Activated CD8-positive, alpha-beta memory T cell treated with anti-CD3 and anti-CD28 coated beads for 1 hour (primary cell): ENCODE results near the gene SPTBN2.

Experiments
- DNase-seq, 2 donors: peaks; one replicate each; pipeline ENCODE4 v3.0.0-alpha.2; 2020; ENCODE audit warnings: low read depth in 1 of 2; ENCODE audit errors: extremely low read depth in 1 of 2

SPTBN2 gene

DNA sequence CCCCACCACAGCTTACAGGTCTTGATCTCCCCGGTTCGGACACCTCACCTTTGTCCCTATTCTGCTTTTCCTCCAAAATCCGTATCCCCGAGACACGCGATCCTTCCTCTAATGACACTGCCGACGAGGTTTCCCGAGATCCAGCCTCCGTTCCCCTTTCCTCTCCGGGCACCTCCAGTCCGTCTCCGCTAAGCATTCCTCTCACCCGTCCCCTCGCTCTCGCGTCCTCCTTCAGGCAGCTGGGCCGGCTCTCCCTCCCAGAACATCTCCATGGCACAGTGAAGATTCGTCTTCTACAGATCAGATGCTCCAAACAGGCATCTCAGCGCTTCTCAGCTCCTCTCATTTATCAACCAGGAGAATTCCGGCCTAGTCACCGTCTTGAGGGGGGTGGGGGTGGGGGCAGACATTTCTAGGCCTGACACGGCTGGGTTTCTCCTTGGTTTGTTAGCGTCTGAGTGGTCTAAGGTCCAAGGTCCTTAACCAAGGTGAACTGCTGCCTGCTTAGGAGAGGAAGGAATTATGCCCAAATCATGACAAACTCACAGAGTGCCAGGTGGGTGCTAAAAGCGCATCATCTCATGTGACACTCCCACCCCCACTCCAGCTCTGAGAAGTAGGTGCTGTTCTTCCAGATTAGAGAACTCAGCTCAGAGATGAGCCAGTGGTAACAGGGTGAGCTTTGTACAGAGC lies at the start of gene SPTBN2:
Gene SPTBN2 (minus strand): TSS at position 524 of the 693 bp plus-strand sequence. CDS start 7,976 bp downstream, outside the sequence.
- DNase-seq: no peak

DNA sequence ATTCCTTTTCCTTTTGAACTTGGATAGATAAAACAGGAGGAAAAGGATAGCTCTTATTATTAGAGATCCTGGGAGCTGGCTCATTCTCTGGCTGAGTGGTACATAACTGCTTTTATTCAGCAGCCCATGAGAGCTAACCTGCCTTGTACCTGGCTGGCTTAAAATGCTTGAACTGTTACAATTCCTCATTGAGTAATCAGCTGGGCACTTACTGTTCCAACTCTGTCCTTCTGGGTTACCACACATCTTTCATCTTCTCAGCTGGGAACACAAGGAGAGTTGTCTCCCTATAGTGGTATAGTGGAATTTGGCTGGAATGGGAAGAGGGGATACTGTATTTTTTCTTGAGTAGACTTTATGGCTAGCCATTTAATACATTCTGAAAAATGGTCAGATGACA lies 39.8 kb upstream of the SPTBN2 start:
- no peak for DNase-seq

DNA sequence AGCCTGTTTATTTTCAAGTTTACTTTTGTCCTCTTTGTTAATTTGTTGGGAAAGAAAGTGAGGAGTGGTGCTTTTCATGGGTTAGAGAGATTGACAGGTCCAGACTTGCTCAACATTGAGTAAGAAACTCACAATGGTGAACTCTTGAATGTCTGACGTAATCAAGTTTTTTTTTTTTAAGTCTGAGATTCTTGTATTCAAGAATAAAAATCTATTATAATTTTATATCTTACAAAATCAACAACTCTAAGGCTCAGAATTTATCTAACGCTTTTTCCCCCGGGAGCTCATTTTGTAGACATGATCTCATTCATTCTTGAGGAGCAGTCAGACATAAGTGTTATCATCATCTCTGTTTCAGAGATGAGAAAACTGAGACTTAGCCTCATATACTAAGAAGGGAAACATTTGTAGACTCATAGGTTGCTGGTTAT lies 39.1 kb upstream of the SPTBN2 start:
- DNase-seq: no peak

DNA sequence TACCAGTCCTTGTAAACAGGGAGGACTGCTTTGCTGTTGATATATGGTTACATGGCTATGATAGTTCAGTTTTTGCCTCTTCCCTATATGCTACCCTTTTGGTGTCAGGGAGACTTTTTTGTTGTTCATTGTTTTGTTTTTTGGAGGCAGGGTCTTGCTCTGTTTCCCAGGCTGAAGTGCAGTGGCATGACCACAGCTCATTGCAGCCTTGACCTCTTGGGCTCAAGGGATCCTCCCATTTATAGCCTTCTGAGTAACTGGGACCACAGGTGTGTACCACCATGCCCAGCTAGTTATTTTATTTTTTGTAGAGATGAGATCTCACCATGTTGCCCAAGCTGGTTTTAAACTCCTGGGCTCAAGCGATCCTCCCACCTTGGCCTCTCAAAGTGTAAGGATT lies 38.6 kb upstream of the SPTBN2 start:
- no peak for DNase-seq

DNA sequence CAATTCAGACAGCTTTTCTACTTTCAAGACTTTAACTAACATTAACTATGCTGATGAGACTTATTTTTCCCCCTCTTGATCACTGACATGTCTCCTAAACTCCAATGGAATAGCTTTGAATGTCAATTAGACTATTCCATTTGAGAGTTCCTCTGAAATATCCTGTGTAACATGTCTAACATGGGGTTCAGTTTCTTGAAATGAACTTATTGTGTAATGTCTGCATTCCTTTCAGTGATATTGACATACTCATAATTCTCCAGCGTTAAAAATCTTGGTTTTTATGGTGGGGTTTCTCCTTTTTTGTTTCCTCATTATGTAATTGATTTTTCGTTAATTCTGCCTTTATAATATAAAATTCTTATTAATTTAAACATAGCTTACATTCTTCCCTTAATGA lies 37.7 kb upstream of the SPTBN2 start:
- DNase-seq: no peak

DNA sequence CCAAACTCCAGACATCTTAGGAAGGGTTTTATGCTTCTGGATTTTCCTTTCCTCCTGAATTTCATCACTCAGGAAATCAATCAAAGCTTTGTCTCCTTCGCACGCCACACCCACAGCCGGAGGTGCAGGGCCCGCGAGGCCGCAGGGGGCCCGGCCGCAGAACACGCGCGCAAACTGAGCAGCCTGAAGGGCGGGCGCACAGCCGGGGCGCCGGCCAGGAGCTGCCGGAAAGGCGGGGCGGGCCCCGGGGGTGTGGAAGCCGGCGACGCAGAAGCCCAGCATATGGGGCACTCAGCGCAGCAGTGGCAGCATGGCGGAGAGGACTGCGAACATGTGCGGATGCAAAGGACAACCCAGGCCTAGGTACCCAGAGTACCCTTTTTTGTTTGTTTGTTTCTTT lies 33.1 kb upstream of the SPTBN2 start:
- DNase-seq: no peak

DNA sequence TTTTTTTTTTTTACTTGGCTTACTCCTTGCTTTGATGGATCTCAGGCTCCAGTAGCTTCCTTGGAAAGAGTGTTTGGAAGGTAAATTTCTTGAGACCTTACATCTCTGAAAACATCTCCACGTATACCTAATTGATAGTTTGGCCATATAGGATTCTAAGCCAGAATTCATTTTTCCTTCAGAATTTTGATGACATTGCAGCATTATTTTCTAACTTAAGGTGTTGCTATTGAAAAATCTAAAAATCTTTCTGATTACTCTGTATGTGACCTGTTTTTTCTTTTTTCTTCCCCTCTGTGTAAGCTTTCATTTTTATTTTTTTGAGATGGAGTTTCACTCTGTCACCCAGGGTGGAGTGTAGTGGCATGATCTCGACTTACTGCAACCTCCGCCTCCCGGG lies 23.1 kb upstream of the SPTBN2 start:
- DNase-seq: no peak

DNA sequence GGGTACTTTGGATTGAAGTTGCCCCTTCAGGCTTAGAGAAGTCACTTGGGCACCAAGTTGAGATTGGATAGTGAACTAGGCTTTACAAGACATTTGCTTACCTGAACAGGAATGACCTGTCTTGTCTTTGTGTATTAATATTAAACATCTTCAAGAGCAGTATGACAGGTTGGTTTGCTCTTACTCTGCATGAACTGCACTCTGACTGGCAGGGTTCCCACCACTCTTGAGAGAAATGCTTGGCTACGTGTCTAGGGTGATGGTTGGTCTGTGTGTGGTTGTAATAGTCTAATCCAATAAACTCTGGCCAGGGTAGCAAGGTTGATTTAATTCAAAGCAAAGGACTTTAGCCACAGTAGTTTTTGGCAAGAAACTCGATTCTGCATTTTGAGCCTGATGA lies 20.1 kb upstream of the SPTBN2 start:
- DNase-seq: no peak

DNA sequence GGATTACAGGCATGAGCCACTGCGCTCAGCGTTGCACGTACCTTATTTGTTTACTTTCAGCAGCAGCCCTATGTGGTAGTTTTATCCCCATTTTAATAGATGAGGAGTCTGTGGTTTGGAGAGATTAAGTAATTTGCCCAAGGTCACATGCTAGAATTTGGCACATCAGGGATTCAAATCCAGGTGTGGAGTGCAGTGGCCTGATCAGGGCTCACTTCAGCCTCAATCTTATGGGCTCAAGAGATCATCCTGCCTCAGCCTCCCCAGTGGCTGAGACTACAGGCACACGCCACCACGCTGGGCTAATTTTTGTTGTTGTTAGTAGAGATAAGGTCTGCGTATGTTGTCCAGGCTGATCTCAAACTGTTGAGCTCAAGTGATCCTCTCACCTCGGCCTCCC lies 18.5 kb upstream of the SPTBN2 start:
- no peak for DNase-seq

DNA sequence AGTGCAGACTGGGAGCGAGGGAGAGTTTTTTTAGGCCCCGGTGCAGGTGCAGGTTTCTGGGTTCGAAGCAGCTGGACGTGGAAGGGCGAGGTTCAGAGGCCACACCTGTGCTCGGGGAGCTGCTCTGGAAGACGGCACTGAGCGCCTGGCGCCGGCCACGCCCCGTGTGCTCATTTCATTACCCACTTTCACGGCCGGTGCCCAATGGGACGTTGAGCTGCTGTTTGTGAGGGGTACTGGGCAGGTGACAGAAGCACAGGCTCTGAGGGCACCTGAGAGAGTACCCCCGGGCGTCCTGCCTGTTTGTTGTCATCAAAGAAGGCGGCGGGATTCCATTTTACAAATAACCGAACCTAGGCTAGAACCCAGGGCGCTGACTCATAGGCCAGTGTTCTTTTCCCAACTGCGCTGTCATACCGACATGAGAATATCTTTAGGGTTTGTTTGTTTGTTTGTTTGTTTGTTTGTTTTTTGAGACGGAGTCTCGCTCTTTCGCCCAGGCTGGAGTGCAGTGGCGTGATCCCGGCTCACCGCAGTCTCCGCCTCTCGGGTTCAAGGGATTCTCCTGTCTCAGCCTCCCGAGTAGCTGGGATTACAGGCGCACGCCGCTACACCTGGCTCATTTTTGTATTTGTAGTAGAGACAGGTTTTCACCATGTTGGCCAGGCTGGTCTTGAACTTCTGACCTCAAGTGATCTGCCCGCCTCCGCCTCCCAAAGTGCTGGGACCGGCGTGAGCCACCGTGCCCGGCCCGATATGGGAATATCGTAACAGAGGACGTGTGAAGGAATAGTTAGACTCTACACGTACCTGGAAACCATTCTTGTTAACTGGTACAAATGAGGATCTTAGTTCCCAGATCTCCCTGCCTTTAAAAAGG lies 16.6 kb upstream of the SPTBN2 start:
- DNase-seq: peak in 1 of 2 donors; percentile 21

DNA sequence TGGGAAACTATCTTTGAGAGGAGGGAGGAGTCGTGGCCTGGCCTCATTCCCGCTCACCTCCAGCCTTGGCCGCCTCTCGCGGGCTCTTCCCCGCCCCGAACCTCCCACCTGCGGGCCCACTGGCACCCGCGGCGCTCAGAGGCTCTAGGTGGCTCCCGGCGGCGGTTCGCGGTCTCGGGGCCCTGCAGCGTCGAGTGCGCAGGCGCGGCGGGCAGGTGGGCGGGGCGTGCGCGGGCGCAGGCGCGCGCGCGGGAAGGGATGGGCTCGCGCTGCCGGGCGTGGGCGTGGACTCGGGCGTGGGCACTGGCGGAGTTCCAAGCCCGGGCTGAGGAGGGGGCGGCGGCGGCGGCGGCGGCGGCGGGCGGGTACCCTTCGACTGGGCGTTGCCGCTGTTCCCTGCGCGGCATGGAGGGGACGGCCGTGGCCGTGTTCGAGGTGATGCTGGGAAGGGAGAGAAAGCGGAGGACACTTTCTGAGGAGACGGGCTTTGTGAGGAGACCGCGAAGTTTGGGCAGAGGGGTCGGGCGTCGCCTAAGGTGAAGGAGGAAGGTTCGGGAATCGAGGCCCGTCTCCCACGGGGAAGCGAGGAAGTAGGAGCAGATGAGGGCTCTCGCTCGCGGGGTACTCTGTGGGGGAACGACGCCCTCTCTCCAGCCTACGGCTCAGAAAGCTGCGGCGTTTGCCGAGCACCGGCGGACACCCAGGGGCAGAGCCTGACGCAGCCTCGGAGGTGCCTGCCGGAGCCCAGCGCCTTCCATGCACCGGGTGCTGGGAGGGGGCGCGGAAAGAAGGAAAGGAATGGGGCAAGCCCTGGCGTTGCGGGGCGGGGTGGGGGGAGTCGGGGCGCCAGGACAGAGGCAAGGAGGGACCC lies 15.7 kb upstream of the SPTBN2 start:
- DNase-seq: peak; percentile 55 to 87

DNA sequence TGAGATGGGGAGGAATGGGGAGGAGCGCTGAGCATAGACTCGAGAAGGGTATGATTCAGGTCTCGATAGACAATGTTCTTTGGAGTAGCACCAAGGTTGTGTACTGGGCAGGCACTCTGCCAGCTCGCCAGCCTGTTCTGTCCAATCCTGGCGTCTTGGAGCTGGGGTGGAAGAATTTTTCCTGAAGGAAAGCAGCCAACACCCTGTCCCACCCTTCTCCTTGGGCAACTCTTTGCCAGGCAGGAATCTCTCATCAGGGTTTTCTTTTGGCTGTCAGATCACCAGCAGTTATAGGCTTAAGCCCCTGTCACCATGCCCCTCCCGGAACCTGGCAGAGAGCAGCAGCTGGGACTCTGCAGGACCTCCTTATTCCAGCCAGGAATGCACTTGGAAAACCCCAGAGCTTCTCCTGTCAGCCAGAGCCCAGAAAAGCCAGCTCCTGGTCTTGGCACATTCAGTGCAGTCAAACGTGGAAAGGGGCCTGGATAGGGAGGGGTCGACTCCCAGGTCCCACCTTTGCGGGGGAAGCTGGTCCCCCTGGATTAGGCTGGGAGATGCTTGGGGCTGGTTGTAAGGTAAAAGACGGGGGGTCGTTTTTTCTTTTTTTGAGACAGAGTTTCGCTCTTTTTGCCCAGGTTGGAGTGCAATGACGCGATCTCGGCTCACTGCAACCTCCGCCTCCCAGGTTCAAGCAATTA lies 14.4 kb upstream of the SPTBN2 start:
- no peak for DNase-seq

DNA sequence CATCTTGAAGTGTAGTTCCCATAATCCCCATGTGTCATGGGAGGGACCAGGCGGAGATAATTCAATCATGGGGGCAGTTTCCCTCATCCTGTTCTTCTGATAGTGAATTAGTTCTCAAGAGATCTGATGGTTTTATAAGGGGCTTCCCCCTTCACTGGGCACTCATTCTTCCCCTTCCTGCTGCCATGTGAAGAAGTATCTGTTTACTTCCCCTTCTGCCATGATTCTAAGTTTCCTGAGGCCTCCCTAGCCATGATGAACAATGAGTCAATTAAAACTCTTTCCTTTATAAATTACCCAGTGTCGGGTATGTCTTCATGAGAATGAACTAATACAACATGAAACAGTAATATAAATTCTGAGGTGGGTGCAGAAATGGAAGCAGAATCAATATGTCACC lies 12.1 kb upstream of the SPTBN2 start:
- DNase-seq: no peak

DNA sequence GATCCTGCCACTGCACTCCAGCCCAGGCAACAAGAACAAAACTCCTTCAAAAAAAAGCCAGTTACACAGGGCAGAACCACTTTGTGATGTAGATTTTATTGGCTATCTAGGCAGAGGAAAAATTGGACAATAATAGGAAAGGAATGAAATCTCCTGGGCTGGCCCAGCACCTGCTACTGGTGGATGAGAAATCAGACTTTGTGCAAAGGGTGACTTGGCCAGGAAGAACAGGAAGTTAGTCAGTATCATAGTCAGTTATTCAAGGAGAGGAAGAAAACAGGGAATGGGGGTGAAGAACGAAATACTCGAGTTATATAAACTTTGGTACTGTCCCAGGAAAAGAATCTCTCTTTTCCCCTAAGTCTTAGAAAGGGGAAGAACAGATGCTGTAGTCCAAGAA lies 11.0 kb upstream of the SPTBN2 start:
- no peak for DNase-seq

DNA sequence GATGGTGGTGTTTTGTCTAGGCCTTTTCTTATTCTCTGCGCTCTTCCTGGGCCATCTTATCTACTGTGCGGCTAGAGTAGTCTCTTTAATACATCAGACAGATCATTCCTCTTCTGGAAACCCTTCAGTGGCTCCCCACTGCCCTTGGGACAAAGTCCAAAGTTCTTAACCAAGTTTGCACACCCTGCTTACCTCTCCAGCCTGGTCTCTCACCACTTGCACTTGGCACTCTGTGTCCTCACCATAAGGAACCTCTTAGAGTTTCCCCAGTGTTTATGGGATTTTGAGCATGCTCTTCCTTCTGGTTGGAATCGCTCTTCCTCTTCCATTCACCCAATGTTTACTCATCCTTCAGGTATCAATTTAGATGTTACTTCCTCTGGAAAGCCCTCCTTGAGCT lies 5.2 kb upstream of the SPTBN2 start:
- DNase-seq: no peak

DNA sequence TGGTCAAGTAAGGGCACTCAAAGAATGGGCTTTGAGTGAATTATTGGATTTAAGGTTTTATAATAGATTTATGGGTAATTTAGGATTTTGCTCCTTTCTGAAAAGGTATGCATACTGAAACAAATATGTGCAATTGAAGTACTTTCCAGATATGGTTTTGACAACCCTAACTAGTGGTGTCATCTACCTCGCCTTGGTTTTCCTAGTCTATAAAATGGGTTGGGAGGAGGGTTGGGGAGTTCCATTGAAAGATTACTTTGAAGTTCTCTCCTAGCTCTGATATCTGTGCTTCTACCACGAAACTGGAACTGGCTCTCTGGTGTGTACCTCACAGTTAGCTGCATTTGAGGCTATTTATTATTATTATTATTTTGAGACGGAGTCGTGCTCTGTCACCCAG lies 431 bp upstream of the SPTBN2 start:
- no peak for DNase-seq

DNA sequence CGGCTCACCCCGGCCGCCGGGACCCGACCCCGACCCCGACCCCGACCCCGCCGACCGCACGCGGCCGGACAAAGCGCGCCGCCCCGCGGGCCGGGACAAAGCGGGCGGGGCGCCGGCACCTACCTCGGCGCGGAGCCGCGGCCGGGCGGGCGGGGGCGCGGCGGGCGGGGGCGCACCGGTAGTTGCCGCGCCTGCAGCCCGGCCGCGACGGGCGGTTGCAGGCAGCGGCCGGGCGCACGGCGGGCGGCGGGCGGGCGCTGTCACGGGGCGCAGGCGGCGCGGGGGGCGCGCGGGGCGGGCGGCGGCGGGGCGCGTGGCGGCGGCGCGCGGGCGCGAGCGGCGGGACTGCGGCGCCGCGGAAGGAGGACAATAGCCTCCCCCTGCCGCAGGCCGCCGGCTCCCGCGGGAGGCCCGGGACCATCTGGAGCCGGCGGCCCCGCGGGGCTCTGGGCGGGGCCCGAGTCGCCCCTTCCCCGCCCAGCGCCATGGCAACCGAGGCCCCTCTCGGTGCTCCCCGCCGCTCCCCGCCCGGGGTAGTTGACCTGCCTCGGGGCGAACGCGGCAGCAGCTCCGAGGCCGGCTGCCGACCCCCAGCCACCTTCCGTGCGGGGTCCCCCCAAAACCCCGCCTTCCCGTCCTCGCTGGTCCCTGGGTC lies 851 bp downstream of the SPTBN2 start:
- DNase-seq: no peak

DNA sequence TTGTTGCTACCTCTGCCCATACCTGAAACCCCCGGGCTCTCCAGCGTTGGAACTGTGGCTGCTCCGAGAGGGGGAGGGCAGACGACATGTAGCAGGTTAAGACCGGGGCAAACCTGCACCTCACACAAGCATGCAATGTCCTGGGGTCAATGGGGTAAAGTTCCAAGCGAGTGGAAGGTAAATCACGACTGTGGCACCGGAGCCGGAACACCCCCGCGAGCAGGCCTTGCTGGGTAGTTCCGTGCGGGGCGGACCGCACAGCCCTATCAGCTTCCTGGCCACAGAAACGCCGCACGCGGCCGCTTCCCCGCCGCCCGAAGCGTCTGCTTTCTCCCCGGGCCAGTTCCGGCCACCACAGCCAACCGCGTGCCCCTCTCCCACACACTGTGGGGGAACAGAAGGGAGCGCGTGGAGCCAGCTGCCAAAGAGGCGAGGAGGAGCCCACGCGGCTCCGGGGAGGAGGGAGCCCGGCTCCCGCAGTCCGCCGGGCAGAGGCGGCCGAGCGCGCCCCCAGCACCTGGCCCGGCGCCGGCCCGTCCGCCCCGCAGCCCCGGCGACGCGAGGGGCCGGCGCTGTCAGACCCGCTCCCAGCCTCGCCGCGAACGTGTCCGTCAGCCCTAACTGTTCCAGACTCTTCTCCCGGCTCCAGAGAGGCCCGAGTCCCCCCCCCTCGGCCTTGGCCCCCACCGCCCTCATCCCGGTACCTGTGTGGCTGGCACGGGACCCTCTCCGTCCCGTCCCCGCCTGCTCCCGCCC lies 1.6 kb downstream of the SPTBN2 start:
- DNase-seq: no peak

DNA sequence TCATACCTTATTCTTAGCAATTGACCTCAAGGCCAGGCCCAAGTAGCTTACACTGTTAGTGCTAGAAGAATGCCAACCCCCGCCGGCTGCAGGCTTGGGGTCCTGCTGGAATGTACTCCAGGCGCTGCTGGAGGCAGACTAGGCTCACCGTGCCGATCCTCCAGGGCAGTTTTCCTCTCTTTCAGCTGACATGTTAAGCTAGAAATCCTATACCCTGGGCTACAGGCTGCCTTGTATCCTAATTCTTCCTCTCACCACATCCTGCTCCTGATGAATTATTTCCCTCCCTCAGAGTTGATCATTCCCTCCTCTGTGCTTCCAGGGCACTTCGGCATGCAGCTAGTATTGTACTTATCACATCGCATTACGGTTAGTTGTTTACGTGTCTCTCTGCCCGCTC lies 3.4 kb downstream of the SPTBN2 start:
- no peak for DNase-seq
